ENCODE results near the gene COL5A1. TPM values are rescaled to one million over a fixed set of nuclear protein-coding genes. Genes with fewer than 3 reads are reported as not detected.

COL5A1 gene
- total RNA-seq, 1 experiment from 2014 or later = not detected

GRCh38 chr9:134814598-134815215 lies 173.1 kb downstream of the COL5A1 start:
- no TSS peak for BruUV-seq (replicated peaks)
- Mint-ChIP-seq H3K36me3 (ENCODE audit: insufficient read depth, unreplicated experiment) (no peaks in the 10 kb centered on the region), H3K27me3 (ENCODE audit: insufficient read depth, unreplicated experiment) (peaks cover 38% of the 10 kb centered on the region), H3K4me1 (ENCODE audit: insufficient read depth, unreplicated experiment) (no peaks in the 10 kb centered on the region), H3K4me3 (ENCODE audit: unreplicated experiment) (no peak overlapping the region), H3K27ac (ENCODE audit: low read depth, unreplicated experiment) (no peak overlapping the region), H3K9me3 (ENCODE audit: unreplicated experiment) (no peaks in the 10 kb centered on the region)
- DNase-seq (ENCODE audit: unreplicated experiment) = no peak
- TF ChIP-seq CTCF (IDR thresholded peaks at IDR 0.05; ENCODE audit: unreplicated experiment) = no peak
- ChIA-PET CTCF (no interaction called here), POLR2A (interaction anchor here (1.0 kb wide), 1 partner anchor 11 kb away, joined by 3 read pairs; no protein-coding TSS in a partner anchor)
- intact Hi-C loops (cut with micrococcal nuclease) = no loop called here

GRCh38 chr9:134815435-134816214 lies 174.0 kb downstream of the COL5A1 start:
- Mint-ChIP-seq H3K27ac (ENCODE audit: low read depth, unreplicated experiment) (no peak overlapping the region), H3K27me3 (ENCODE audit: insufficient read depth, unreplicated experiment) (peaks cover 46% of the 10 kb centered on the region), H3K4me3 (ENCODE audit: unreplicated experiment) (no peak overlapping the region), H3K9me3 (ENCODE audit: unreplicated experiment) (no peaks in the 10 kb centered on the region), H3K4me1 (ENCODE audit: insufficient read depth, unreplicated experiment) (no peaks in the 10 kb centered on the region), H3K36me3 (ENCODE audit: insufficient read depth, unreplicated experiment) (no peaks in the 10 kb centered on the region)
- intact Hi-C loops (cut with micrococcal nuclease) = no loop called here
- ChIA-PET CTCF (no interaction called here), POLR2A (no interaction called here)
- no TSS peak for BruUV-seq (replicated peaks)
- DNase-seq (ENCODE audit: unreplicated experiment) = no peak
- TF ChIP-seq CTCF (IDR thresholded peaks at IDR 0.05; ENCODE audit: unreplicated experiment) = no peak

GRCh38 chr9:134816264-134816663 lies 174.7 kb downstream of the COL5A1 start:
- Mint-ChIP-seq H3K9me3 (ENCODE audit: unreplicated experiment) (no peaks in the 10 kb centered on the region), H3K4me1 (ENCODE audit: insufficient read depth, unreplicated experiment) (no peaks in the 10 kb centered on the region), H3K4me3 (ENCODE audit: unreplicated experiment) (no peak overlapping the region), H3K36me3 (ENCODE audit: insufficient read depth, unreplicated experiment) (no peaks in the 10 kb centered on the region), H3K27me3 (ENCODE audit: insufficient read depth, unreplicated experiment) (peaks cover 49% of the 10 kb centered on the region), H3K27ac (ENCODE audit: low read depth, unreplicated experiment) (no peak overlapping the region)
- TF ChIP-seq CTCF (IDR thresholded peaks at IDR 0.05; ENCODE audit: unreplicated experiment) = no peak
- intact Hi-C loops (cut with micrococcal nuclease) = no loop called here
- ChIA-PET POLR2A (no interaction called here), CTCF (no interaction called here)
- DNase-seq (ENCODE audit: unreplicated experiment) = no peak
- BruUV-seq (replicated peaks) = no TSS peak

- no peaks in the 10 kb centered on the region for H3K9me3 Mint-ChIP-seq (ENCODE audit: unreplicated experiment)
- BruUV-seq (replicated peaks) = no TSS peak
- H3K4me3 Mint-ChIP-seq (ENCODE audit: unreplicated experiment) = no peak overlapping the region
- no peak overlapping the region for H3K27ac Mint-ChIP-seq (ENCODE audit: low read depth, unreplicated experiment)
- ChIA-PET CTCF (interaction anchor here (0.7 kb wide), 1 partner anchor 9 kb away, joined by 3 read pairs; no protein-coding TSS in a partner anchor), POLR2A (no interaction called here)
- no peak for DNase-seq (ENCODE audit: unreplicated experiment)
- TF ChIP-seq CTCF (IDR thresholded peaks at IDR 0.05; ENCODE audit: unreplicated experiment) = no peak
- H3K36me3 Mint-ChIP-seq (ENCODE audit: insufficient read depth, unreplicated experiment) = no peaks in the 10 kb centered on the region
- no peaks in the 10 kb centered on the region for H3K4me1 Mint-ChIP-seq (ENCODE audit: insufficient read depth, unreplicated experiment)
- peaks cover 46% of the 10 kb centered on the region for H3K27me3 Mint-ChIP-seq (ENCODE audit: insufficient read depth, unreplicated experiment)
- intact Hi-C loops (cut with micrococcal nuclease) = no loop called here
Observed at GRCh38 chr9:134818000-134818568, 176.5 kb downstream of the COL5A1 start.

Data from MCF 10A (cell line).